ENCODE data around the gene BLTP3B.
A peak's percentile ranks its signal among the peaks of the same experiment; 100 is the strongest.

The BLTP3B gene

DNA sequence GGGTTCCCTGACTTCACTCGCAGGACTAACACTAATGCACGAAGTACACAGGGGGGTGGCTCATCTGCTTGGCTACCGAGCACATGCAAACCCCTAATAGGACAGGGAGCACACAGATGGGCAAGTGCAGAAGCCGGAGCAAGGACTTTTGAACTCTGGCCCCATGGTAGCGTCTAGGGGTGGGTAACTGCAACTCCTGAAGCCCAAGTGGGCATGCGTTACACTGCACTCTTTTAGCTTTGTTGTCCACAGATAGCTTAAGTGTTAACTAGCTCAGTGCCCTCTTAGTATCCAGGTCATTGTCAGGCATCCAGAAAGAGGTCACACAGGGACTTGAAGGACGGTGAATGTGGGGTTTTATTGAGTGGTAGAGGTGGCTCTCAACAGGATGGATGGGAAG lies 3.0 kb upstream of the BLTP3B start:
- H3K9me3 ChIP-seq (ENCODE audit: control insufficient read depth in 5 of 5, low read length in 5 of 5), result peaks cover 0 to 3% (median 0%) of the 10 kb centered on the region in 5 donors
- H3K36me3 ChIP-seq (ENCODE audit: control insufficient read depth in 5 of 5, insufficient read depth in 5 of 5, low read length in 5 of 5), result no peaks in the 10 kb centered on the region
- no peak overlapping the region for H3K27ac ChIP-seq (ENCODE audit: low read depth, low read length)
- peaks cover 3 to 15% (median 11%) of the 10 kb centered on the region in 5 donors for H3K4me1 ChIP-seq (ENCODE audit: control insufficient read depth in 5 of 5, insufficient read depth in 5 of 5, low read length in 5 of 5)
- no peaks in the 10 kb centered on the region for H3K27me3 ChIP-seq (ENCODE audit: control insufficient read depth in 5 of 5, insufficient read depth in 4 of 5, low read length in 5 of 5)
- no peak overlapping the region for H3K9ac ChIP-seq (ENCODE audit: low read length in 5 of 5)
- H3K4me3 ChIP-seq (ENCODE audit: low read depth in 1 of 5, low read length in 5 of 5), result no peak overlapping the region

DNA sequence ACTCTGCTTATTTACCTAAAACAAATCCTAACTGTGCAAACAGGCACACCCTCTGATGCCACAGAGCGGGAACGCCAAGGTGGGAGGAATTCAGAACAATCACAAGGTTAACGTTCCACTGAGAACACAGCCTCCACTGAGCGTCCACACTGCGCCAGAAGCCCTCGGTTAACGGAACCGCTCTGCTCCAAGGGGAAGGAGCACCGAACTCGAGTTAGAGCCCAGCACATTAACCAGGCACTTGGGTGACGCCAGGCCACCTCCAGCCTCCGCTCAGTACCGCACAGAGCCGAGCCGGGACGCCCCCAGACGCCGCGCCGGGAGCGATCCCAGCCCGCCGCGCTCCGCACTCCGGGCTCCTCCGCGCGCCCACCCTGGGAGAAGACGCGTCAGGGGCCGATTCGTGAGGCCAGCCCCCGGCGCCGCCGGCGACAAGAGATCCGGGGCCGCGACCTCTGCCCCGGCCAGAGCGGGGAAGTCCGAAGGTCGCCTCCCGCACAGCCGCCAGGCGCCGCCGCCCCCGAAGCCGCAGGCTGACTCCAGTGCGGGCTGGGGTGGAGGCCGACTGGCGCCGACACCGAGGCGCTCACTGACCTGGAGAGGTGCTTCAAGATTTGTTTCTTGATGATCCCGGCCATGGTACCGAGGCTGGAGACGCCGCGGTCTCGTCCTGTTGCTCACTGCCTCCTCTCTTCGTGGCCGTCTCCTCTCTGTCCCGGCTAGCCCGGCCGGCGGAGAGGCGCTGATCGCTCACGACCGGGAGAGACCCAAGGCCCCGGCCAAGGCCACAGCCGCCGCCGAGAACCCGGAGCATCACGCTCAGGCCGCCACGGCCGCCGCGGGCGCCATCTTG lies 450 bp downstream of the BLTP3B start:
- Histone ChIP-seq H3K27me3 (ENCODE audit: control insufficient read depth in 5 of 5, insufficient read depth in 4 of 5, low read length in 5 of 5) (no peaks in the 10 kb centered on the region), H3K9ac (ENCODE audit: low read length in 5 of 5) (peak overlapping the region; percentile 86 to 98 (median 94)), H3K36me3 (ENCODE audit: control insufficient read depth in 5 of 5, insufficient read depth in 5 of 5, low read length in 5 of 5) (no peaks in the 10 kb centered on the region), H3K9me3 (ENCODE audit: control insufficient read depth in 5 of 5, low read length in 5 of 5) (peaks cover 0 to 3% (median 0%) of the 10 kb centered on the region in 5 donors), H3K4me1 (ENCODE audit: control insufficient read depth in 5 of 5, insufficient read depth in 5 of 5, low read length in 5 of 5) (peaks cover 3 to 35% (median 27%) of the 10 kb centered on the region in 5 donors), H3K4me3 (ENCODE audit: low read depth in 1 of 5, low read length in 5 of 5) (peak overlapping the region; percentile 91 to 98 (median 96)), H3K27ac (ENCODE audit: low read depth, low read length) (peak overlapping the region; percentile 97)

DNA sequence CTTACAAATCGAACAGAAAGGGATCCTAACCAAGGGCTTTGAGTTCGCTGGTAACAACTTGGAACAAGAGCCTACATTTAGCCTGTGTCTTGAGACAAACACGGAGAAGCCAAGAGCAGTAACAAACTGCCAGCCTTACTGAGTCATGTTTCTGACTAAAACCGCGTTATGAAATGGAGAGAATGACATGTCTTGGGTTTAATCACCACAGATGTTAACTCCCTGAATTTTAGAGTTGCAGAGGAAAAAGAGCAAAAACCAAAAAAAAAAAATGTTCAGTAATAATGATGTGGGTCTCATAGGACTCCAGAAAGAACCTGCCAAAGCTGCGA lies 1.0 kb downstream of the BLTP3B start:
- Histone ChIP-seq H3K9me3 (ENCODE audit: control insufficient read depth in 5 of 5, low read length in 5 of 5) (peaks cover 0 to 3% (median 0%) of the 10 kb centered on the region in 5 donors), H3K4me1 (ENCODE audit: control insufficient read depth in 5 of 5, insufficient read depth in 5 of 5, low read length in 5 of 5) (peaks cover 3 to 37% (median 27%) of the 10 kb centered on the region in 5 donors), H3K4me3 (ENCODE audit: low read depth in 1 of 5, low read length in 5 of 5) (peak overlapping the region; percentile 91 to 98 (median 96)), H3K9ac (ENCODE audit: low read length in 5 of 5) (peak overlapping the region; percentile 86 to 98 (median 94)), H3K27me3 (ENCODE audit: control insufficient read depth in 5 of 5, insufficient read depth in 4 of 5, low read length in 5 of 5) (no peaks in the 10 kb centered on the region), H3K36me3 (ENCODE audit: control insufficient read depth in 5 of 5, insufficient read depth in 5 of 5, low read length in 5 of 5) (no peaks in the 10 kb centered on the region), H3K27ac (ENCODE audit: low read depth, low read length) (peak overlapping the region; percentile 97)

DNA sequence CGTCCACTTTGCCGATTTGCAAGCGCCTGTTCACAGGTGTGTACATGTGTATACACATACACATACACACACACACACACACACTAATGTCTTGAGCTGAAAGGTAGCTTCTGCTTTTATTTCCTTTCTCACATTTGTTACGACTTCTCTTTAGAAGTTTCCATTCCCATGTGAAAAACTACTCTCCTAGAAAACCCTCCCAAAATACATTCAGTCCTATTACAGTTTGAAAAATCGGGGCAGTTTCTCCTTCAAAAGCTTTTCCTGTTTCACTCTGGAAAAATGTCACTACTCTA lies 3.9 kb downstream of the BLTP3B start:
- H3K27ac ChIP-seq (ENCODE audit: low read depth, low read length), result no peak overlapping the region

DNA sequence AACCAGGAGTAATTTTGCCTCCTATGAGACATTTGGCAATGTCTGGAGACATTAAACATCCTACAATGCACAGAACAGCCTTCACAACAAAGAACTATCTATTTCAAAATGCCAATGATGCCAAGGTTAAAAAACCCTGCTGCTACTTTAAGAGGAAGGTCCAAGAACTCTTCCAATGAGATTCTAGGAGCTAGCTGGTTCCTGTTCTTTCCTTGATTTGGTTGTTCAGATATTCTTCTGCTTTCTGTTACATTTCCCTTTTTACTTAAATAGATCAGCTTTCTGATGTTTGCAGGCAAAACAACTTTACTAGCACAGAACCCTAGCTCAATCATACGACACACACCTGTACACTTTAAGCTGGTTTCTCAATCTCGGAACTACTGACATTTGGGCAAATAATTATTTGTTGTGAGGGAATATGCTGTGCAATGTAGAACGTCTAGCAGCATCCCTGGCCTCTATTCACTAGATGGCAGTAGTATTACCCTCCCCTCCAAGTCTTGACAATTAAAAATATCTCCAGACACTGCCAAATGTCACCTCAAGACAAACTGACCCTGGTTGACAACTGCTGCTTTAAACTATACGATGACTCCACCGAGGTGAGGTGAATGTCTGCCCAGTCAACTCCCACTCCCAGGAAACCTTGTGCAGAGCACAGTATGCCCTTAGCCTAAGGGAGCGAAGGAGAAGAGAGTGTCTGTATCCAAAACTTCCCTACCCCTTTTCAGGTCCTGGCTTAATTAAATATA lies 4.4 kb downstream of the BLTP3B start:
- H3K27ac ChIP-seq (ENCODE audit: low read depth, low read length), result no peak overlapping the region
- peak overlapping the region in 2 of 5 donors; percentile 22 to 29 for H3K4me3 ChIP-seq (ENCODE audit: low read depth in 1 of 5, low read length in 5 of 5)
- no peaks in the 10 kb centered on the region for H3K36me3 ChIP-seq (ENCODE audit: control insufficient read depth in 5 of 5, insufficient read depth in 5 of 5, low read length in 5 of 5)
- H3K4me1 ChIP-seq (ENCODE audit: control insufficient read depth in 5 of 5, insufficient read depth in 5 of 5, low read length in 5 of 5), result peaks cover 3 to 44% (median 25%) of the 10 kb centered on the region in 5 donors
- peak overlapping the region in 1 of 5 donors; percentile 31 for H3K9ac ChIP-seq (ENCODE audit: low read length in 5 of 5)
- no peaks in the 10 kb centered on the region for H3K9me3 ChIP-seq (ENCODE audit: control insufficient read depth in 5 of 5, low read length in 5 of 5)
- no peaks in the 10 kb centered on the region for H3K27me3 ChIP-seq (ENCODE audit: control insufficient read depth in 5 of 5, insufficient read depth in 4 of 5, low read length in 5 of 5)

More for the DNA sequence above, 3.9 kb downstream of the BLTP3B start:
- no peaks in the 10 kb centered on the region for H3K9me3 ChIP-seq (ENCODE audit: control insufficient read depth in 5 of 5, low read length in 5 of 5)
- no peak overlapping the region for H3K9ac ChIP-seq (ENCODE audit: low read length in 5 of 5)
- no peaks in the 10 kb centered on the region for H3K36me3 ChIP-seq (ENCODE audit: control insufficient read depth in 5 of 5, insufficient read depth in 5 of 5, low read length in 5 of 5)
- H3K4me1 ChIP-seq (ENCODE audit: control insufficient read depth in 5 of 5, insufficient read depth in 5 of 5, low read length in 5 of 5), result peaks cover 3 to 42% (median 27%) of the 10 kb centered on the region in 5 donors
- no peaks in the 10 kb centered on the region for H3K27me3 ChIP-seq (ENCODE audit: control insufficient read depth in 5 of 5, insufficient read depth in 4 of 5, low read length in 5 of 5)
- H3K4me3 ChIP-seq (ENCODE audit: low read depth in 1 of 5, low read length in 5 of 5), result peak overlapping the region in 2 of 5 donors; percentile 22 to 29

DNA sequence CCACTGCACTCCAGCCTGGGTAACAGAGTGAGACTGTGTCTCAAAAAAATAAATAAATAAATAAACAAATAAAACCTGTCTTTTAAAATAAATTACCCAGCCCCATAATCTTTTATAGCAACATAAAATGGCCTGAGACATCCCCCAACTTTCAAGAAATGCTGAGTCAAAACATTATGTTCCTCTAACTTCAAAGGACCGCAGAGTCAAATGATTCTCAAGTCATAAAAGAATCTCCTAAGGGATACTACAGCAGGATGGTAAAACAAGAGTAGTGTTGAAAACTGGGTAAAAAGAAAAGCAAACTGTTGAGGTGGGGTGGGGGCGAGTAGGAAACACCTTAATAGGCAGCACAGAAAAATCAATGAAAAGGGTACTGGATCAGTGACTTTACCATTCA lies 9.5 kb downstream of the BLTP3B start:
- H3K9ac ChIP-seq (ENCODE audit: low read length in 5 of 5), result no peak overlapping the region
- peaks cover 4 to 32% (median 17%) of the 10 kb centered on the region in 5 donors for H3K4me1 ChIP-seq (ENCODE audit: control insufficient read depth in 5 of 5, insufficient read depth in 5 of 5, low read length in 5 of 5)
- H3K27me3 ChIP-seq (ENCODE audit: control insufficient read depth in 5 of 5, insufficient read depth in 4 of 5, low read length in 5 of 5), result no peaks in the 10 kb centered on the region
- H3K4me3 ChIP-seq (ENCODE audit: low read depth in 1 of 5, low read length in 5 of 5), result no peak overlapping the region
- no peaks in the 10 kb centered on the region for H3K36me3 ChIP-seq (ENCODE audit: control insufficient read depth in 5 of 5, insufficient read depth in 5 of 5, low read length in 5 of 5)
- H3K9me3 ChIP-seq (ENCODE audit: control insufficient read depth in 5 of 5, low read length in 5 of 5), result no peaks in the 10 kb centered on the region
- H3K27ac ChIP-seq (ENCODE audit: low read depth, low read length), result no peak overlapping the region

DNA sequence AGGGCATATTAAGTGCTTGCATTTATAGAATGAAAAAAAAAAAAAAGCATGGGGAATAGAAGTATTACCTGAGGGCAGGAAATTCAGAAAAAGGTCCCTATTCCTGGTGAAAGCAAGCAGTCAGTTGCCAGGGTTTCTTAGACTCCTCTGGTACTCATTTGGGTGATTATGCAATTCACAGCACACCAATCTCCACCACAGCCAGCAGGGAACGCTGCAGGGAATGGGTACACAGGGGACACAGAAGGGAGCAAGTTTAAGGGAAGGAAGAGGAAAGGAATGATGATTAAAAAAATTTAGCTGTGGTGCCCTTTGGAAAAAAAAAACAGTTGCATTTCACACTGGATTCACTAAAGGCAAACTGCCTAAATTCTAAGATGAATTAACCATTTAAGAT lies 14.2 kb downstream of the BLTP3B start:
- Histone ChIP-seq H3K4me1 (ENCODE audit: control insufficient read depth in 5 of 5, insufficient read depth in 5 of 5, low read length in 5 of 5) (peaks cover 9 to 46% (median 23%) of the 10 kb centered on the region in 5 donors), H3K9ac (ENCODE audit: low read length in 5 of 5) (peak overlapping the region in 2 of 5 donors; percentile 26 to 35), H3K9me3 (ENCODE audit: control insufficient read depth in 5 of 5, low read length in 5 of 5) (no peaks in the 10 kb centered on the region), H3K36me3 (ENCODE audit: control insufficient read depth in 5 of 5, insufficient read depth in 5 of 5, low read length in 5 of 5) (no peaks in the 10 kb centered on the region), H3K4me3 (ENCODE audit: low read depth in 1 of 5, low read length in 5 of 5) (peak overlapping the region in 2 of 5 donors; percentile 4 to 32), H3K27ac (ENCODE audit: low read depth, low read length) (peak overlapping the region; percentile 90), H3K27me3 (ENCODE audit: control insufficient read depth in 5 of 5, insufficient read depth in 4 of 5, low read length in 5 of 5) (no peaks in the 10 kb centered on the region)

DNA sequence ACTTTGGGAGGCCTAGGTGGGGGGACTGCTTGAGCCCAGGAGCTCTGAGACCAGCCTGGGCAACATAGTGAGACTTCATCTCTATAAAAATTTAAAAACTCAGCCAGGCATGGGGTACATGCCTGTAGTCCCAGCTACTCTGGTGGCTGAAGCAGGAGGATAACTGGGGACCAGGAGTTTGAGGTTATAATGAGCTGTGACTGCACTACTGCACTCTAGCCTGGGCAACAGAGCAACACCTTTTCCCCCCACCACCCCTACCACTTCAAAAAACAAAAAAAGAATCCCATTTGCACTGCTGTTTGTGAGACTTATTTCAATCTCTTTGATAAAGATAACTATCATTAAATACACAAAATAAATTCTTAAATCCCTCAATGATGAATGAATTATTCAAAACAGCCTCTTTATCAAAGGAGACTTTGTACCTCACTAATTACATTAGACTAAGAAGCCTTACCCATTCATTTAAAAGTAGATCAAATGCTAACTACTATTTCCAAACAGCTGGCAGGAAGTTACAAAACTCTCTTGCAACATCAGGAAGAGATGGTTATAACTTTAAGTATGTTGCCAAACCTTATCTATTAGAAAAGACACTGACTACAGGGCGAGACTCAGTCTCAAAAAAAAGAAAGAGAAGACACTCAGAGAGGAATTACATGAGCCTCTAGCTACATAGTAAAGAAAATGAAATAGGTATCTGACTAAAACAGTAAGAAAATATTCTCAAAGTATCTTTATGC lies 14.7 kb downstream of the BLTP3B start:
- no peaks in the 10 kb centered on the region for H3K36me3 ChIP-seq (ENCODE audit: control insufficient read depth in 5 of 5, insufficient read depth in 5 of 5, low read length in 5 of 5)
- peak overlapping the region in 2 of 5 donors; percentile 4 to 32 for H3K4me3 ChIP-seq (ENCODE audit: low read depth in 1 of 5, low read length in 5 of 5)
- H3K4me1 ChIP-seq (ENCODE audit: control insufficient read depth in 5 of 5, insufficient read depth in 5 of 5, low read length in 5 of 5), result peaks cover 9 to 48% (median 28%) of the 10 kb centered on the region in 5 donors
- H3K9ac ChIP-seq (ENCODE audit: low read length in 5 of 5), result peak overlapping the region in 2 of 5 donors; percentile 26 to 55
- no peaks in the 10 kb centered on the region for H3K27me3 ChIP-seq (ENCODE audit: control insufficient read depth in 5 of 5, insufficient read depth in 4 of 5, low read length in 5 of 5)
- peak overlapping the region; percentile 90 for H3K27ac ChIP-seq (ENCODE audit: low read depth, low read length)
- H3K9me3 ChIP-seq (ENCODE audit: control insufficient read depth in 5 of 5, low read length in 5 of 5), result no peaks in the 10 kb centered on the region

DNA sequence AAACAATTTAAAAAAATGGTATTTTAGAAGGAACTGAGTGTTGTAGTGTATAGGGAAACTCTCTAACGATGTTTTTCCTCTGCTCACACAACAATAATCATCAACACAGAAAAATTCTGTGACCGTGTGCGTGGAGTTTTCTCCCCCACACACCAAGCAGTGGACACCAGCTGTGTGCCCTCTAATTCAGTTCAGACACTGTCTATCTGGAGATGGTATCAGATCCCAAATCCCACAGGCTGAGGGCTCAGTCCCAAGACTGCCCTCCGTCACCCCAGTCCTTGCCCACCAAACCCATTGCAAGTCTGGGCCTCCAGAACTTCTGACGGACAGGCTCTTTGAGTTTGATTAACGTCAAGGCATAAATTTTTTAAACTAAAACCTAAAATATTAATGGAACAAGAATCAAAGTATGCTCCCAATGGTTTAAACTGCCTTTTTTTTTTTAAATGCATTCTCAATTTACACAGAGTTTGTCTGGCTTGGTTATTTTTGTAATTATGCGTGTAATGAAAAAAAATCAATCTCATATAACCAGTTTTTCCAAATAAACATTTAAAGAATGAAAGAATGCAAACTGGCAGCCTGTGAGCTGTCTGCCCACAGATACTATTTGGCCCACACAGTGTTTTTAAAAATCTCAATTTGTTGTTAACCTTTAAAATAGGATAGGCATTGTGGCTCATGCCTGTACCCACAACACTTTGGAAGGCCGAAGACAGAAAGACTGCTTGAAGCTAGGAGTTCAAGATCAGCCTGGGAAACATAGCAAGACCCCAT lies 19.2 kb downstream of the BLTP3B start:
- peak overlapping the region in 1 of 5 donors; percentile 22 for H3K9ac ChIP-seq (ENCODE audit: low read length in 5 of 5)
- H3K27ac ChIP-seq (ENCODE audit: low read depth, low read length), result no peak overlapping the region
- H3K9me3 ChIP-seq (ENCODE audit: control insufficient read depth in 5 of 5, low read length in 5 of 5), result no peaks in the 10 kb centered on the region
- peaks cover 9 to 52% (median 31%) of the 10 kb centered on the region in 5 donors for H3K4me1 ChIP-seq (ENCODE audit: control insufficient read depth in 5 of 5, insufficient read depth in 5 of 5, low read length in 5 of 5)
- H3K36me3 ChIP-seq (ENCODE audit: control insufficient read depth in 5 of 5, insufficient read depth in 5 of 5, low read length in 5 of 5), result no peaks in the 10 kb centered on the region
- H3K4me3 ChIP-seq (ENCODE audit: low read depth in 1 of 5, low read length in 5 of 5), result no peak overlapping the region
- H3K27me3 ChIP-seq (ENCODE audit: control insufficient read depth in 5 of 5, insufficient read depth in 4 of 5, low read length in 5 of 5), result no peaks in the 10 kb centered on the region
